Measurements from ENCODE around the gene EZR.

The EZR gene

GRCh38 chr6:158758451-158758860 lies 60.7 kb downstream of the EZR start:
- H3K27me3 ChIP-seq (ENCODE audit: insufficient read depth, insufficient read length), result no peaks in the 10 kb centered on the region
- no peaks in the 10 kb centered on the region for H3K9me3 ChIP-seq (ENCODE audit: insufficient read depth, low read length)
- peaks cover 14% of the 10 kb centered on the region for H3K4me1 ChIP-seq (ENCODE audit: insufficient read depth, insufficient read length)
- no peak overlapping the region for H3K4me3 ChIP-seq (ENCODE audit: insufficient read length, low read depth)
- H3K36me3 ChIP-seq (ENCODE audit: insufficient read depth, insufficient read length, low read length), result no peaks in the 10 kb centered on the region
- no peak for TF ChIP-seq SUZ12 (IDR thresholded peaks at IDR 0.05; ENCODE audit: extremely low read depth, insufficient read depth, insufficient read length)
- TF ChIP-seq ZNF274 (IDR thresholded peaks at IDR 0.05; ENCODE audit: low read depth, low read length), result no peak
- no peak for TF ChIP-seq YY1 (IDR thresholded peaks at IDR 0.05; ENCODE audit: insufficient read depth, insufficient read length)
- DNase-seq (ENCODE audit: low read depth, low spot score), result no peak
- no peak overlapping the region for H3K9ac ChIP-seq (ENCODE audit: insufficient read length, low read depth)

- TF ChIP-seq ZNF274 (IDR thresholded peaks at IDR 0.05; ENCODE audit: low read depth, low read length) (no peak), YY1 (IDR thresholded peaks at IDR 0.05; ENCODE audit: insufficient read depth, insufficient read length) (no peak), SUZ12 (IDR thresholded peaks at IDR 0.05; ENCODE audit: extremely low read depth, insufficient read depth, insufficient read length) (no peak)
- no peak for DNase-seq (ENCODE audit: low read depth, low spot score)
- no peaks in the 10 kb centered on the region for H3K27me3 ChIP-seq (ENCODE audit: insufficient read depth, insufficient read length)
- H3K36me3 ChIP-seq (ENCODE audit: insufficient read depth, insufficient read length, low read length), result no peaks in the 10 kb centered on the region
- no peak overlapping the region for H3K9ac ChIP-seq (ENCODE audit: insufficient read length, low read depth)
- H3K9me3 ChIP-seq (ENCODE audit: insufficient read depth, low read length), result no peaks in the 10 kb centered on the region
- peaks cover 14% of the 10 kb centered on the region for H3K4me1 ChIP-seq (ENCODE audit: insufficient read depth, insufficient read length)
- no peak overlapping the region for H3K4me3 ChIP-seq (ENCODE audit: insufficient read length, low read depth)
These were observed 61.4 kb downstream of the EZR start for GRCh38 chr6:158757753-158758090.

GRCh38 chr6:158756977-158757752 lies 62.0 kb downstream of the EZR start:
- no peak for DNase-seq (ENCODE audit: low read depth, low spot score)
- TF ChIP-seq SUZ12 (IDR thresholded peaks at IDR 0.05; ENCODE audit: extremely low read depth, insufficient read depth, insufficient read length) (no peak), ZNF274 (IDR thresholded peaks at IDR 0.05; ENCODE audit: low read depth, low read length) (no peak), YY1 (IDR thresholded peaks at IDR 0.05; ENCODE audit: insufficient read depth, insufficient read length) (no peak)
- H3K4me1 ChIP-seq (ENCODE audit: insufficient read depth, insufficient read length), result peaks cover 14% of the 10 kb centered on the region
- no peaks in the 10 kb centered on the region for H3K36me3 ChIP-seq (ENCODE audit: insufficient read depth, insufficient read length, low read length)
- no peaks in the 10 kb centered on the region for H3K27me3 ChIP-seq (ENCODE audit: insufficient read depth, insufficient read length)
- H3K9ac ChIP-seq (ENCODE audit: insufficient read length, low read depth), result no peak overlapping the region
- no peaks in the 10 kb centered on the region for H3K9me3 ChIP-seq (ENCODE audit: insufficient read depth, low read length)
- no peak overlapping the region for H3K4me3 ChIP-seq (ENCODE audit: insufficient read length, low read depth)

GRCh38 chr6:158756126-158756525 lies 63.0 kb downstream of the EZR start:
- Histone ChIP-seq H3K27me3 (ENCODE audit: insufficient read depth, insufficient read length) (no peaks in the 10 kb centered on the region), H3K9ac (ENCODE audit: insufficient read length, low read depth) (no peak overlapping the region), H3K9me3 (ENCODE audit: insufficient read depth, low read length) (no peaks in the 10 kb centered on the region), H3K4me1 (ENCODE audit: insufficient read depth, insufficient read length) (peaks cover 14% of the 10 kb centered on the region), H3K36me3 (ENCODE audit: insufficient read depth, insufficient read length, low read length) (no peaks in the 10 kb centered on the region), H3K4me3 (ENCODE audit: insufficient read length, low read depth) (no peak overlapping the region)
- no peak for TF ChIP-seq SUZ12 (IDR thresholded peaks at IDR 0.05; ENCODE audit: extremely low read depth, insufficient read depth, insufficient read length)
- TF ChIP-seq YY1 (IDR thresholded peaks at IDR 0.05; ENCODE audit: insufficient read depth, insufficient read length), result no peak
- no peak for TF ChIP-seq ZNF274 (IDR thresholded peaks at IDR 0.05; ENCODE audit: low read depth, low read length)
- DNase-seq (ENCODE audit: low read depth, low spot score), result no peak

GRCh38 chr6:158755636-158756035 lies 63.5 kb downstream of the EZR start:
- Histone ChIP-seq H3K36me3 (ENCODE audit: insufficient read depth, insufficient read length, low read length) (no peaks in the 10 kb centered on the region), H3K4me1 (ENCODE audit: insufficient read depth, insufficient read length) (peaks cover 14% of the 10 kb centered on the region), H3K4me3 (ENCODE audit: insufficient read length, low read depth) (no peak overlapping the region), H3K9me3 (ENCODE audit: insufficient read depth, low read length) (no peaks in the 10 kb centered on the region), H3K9ac (ENCODE audit: insufficient read length, low read depth) (no peak overlapping the region), H3K27me3 (ENCODE audit: insufficient read depth, insufficient read length) (no peaks in the 10 kb centered on the region)
- no peak for DNase-seq (ENCODE audit: low read depth, low spot score)
- no peak for TF ChIP-seq SUZ12 (IDR thresholded peaks at IDR 0.05; ENCODE audit: extremely low read depth, insufficient read depth, insufficient read length)
- TF ChIP-seq ZNF274 (IDR thresholded peaks at IDR 0.05; ENCODE audit: low read depth, low read length), result no peak
- TF ChIP-seq YY1 (IDR thresholded peaks at IDR 0.05; ENCODE audit: insufficient read depth, insufficient read length), result no peak

- H3K4me3 ChIP-seq (ENCODE audit: insufficient read length, low read depth), result no peak overlapping the region
- DNase-seq (ENCODE audit: low read depth, low spot score), result no peak
- H3K36me3 ChIP-seq (ENCODE audit: insufficient read depth, insufficient read length, low read length), result no peaks in the 10 kb centered on the region
- TF ChIP-seq ZNF274 (IDR thresholded peaks at IDR 0.05; ENCODE audit: low read depth, low read length) (no peak), SUZ12 (IDR thresholded peaks at IDR 0.05; ENCODE audit: extremely low read depth, insufficient read depth, insufficient read length) (no peak)
- H3K4me1 ChIP-seq (ENCODE audit: insufficient read depth, insufficient read length), result peaks cover 14% of the 10 kb centered on the region
- H3K9ac ChIP-seq (ENCODE audit: insufficient read length, low read depth), result no peak overlapping the region
- H3K9me3 ChIP-seq (ENCODE audit: insufficient read depth, low read length), result no peaks in the 10 kb centered on the region
- H3K27me3 ChIP-seq (ENCODE audit: insufficient read depth, insufficient read length), result no peaks in the 10 kb centered on the region
These were observed 64.4 kb downstream of the EZR start for GRCh38 chr6:158754738-158755137.

GRCh38 chr6:158753811-158754210 lies 65.4 kb downstream of the EZR start:
- no peak overlapping the region for H3K9ac ChIP-seq (ENCODE audit: insufficient read length, low read depth)
- no peaks in the 10 kb centered on the region for H3K27me3 ChIP-seq (ENCODE audit: insufficient read depth, insufficient read length)
- H3K4me1 ChIP-seq (ENCODE audit: insufficient read depth, insufficient read length), result peaks cover 12% of the 10 kb centered on the region
- no peak overlapping the region for H3K4me3 ChIP-seq (ENCODE audit: insufficient read length, low read depth)
- no peak for TF ChIP-seq ZNF274 (IDR thresholded peaks at IDR 0.05; ENCODE audit: low read depth, low read length)
- TF ChIP-seq YY1 (IDR thresholded peaks at IDR 0.05; ENCODE audit: insufficient read depth, insufficient read length), result no peak
- TF ChIP-seq SUZ12 (IDR thresholded peaks at IDR 0.05; ENCODE audit: extremely low read depth, insufficient read depth, insufficient read length), result no peak
- H3K9me3 ChIP-seq (ENCODE audit: insufficient read depth, low read length), result no peaks in the 10 kb centered on the region
- no peak for DNase-seq (ENCODE audit: low read depth, low spot score)
- H3K36me3 ChIP-seq (ENCODE audit: insufficient read depth, insufficient read length, low read length), result no peaks in the 10 kb centered on the region

Measured in NT2/D1 (cell line).